Measurements from ENCODE around the gene WDR18. TPM values are rescaled to one million over a fixed set of nuclear protein-coding genes. Genes with fewer than 3 reads are reported as not detected.

WDR18 gene, protein sequence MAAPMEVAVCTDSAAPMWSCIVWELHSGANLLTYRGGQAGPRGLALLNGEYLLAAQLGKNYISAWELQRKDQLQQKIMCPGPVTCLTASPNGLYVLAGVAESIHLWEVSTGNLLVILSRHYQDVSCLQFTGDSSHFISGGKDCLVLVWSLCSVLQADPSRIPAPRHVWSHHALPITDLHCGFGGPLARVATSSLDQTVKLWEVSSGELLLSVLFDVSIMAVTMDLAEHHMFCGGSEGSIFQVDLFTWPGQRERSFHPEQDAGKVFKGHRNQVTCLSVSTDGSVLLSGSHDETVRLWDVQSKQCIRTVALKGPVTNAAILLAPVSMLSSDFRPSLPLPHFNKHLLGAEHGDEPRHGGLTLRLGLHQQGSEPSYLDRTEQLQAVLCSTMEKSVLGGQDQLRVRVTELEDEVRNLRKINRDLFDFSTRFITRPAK
- total RNA-seq (2012; rRNA removed) (37.1 and 38.9 TPM in 2 replicates), polyA plus RNA-seq (2012; rRNA removed) (56.9 and 74.5 TPM in 2 replicates), Bru-seq, nascent RNA (percentile 48 among the genes with signal in this experiment), BruChase-seq, experiment 1, labeled RNA remaining after a 6-hour chase (percentile 49 among the genes with signal in this experiment), BruChase-seq, experiment 2, labeled RNA remaining after a 2-hour chase (percentile 39 among the genes with signal in this experiment)
- polyA plus RNA-seq (2012; cell fraction: cytosol; rRNA removed) = 28.1 and 66.5 TPM in 2 replicates
- 114 and 350 TPM in 2 replicates for polyA plus RNA-seq (2012; cell fraction: nucleus; rRNA removed; ENCODE audit: low replicate concordance)
- long read RNA-seq, transcript WDR18-202 (10 exons, 1,608 nt) = major isoform, 44 of 63 reads
- long read RNA-seq, partial matches to known transcripts = 7 of 63 reads
- long read RNA-seq, other reads (novel, unspliced or antisense) = 11 of 63 reads

DNA sequence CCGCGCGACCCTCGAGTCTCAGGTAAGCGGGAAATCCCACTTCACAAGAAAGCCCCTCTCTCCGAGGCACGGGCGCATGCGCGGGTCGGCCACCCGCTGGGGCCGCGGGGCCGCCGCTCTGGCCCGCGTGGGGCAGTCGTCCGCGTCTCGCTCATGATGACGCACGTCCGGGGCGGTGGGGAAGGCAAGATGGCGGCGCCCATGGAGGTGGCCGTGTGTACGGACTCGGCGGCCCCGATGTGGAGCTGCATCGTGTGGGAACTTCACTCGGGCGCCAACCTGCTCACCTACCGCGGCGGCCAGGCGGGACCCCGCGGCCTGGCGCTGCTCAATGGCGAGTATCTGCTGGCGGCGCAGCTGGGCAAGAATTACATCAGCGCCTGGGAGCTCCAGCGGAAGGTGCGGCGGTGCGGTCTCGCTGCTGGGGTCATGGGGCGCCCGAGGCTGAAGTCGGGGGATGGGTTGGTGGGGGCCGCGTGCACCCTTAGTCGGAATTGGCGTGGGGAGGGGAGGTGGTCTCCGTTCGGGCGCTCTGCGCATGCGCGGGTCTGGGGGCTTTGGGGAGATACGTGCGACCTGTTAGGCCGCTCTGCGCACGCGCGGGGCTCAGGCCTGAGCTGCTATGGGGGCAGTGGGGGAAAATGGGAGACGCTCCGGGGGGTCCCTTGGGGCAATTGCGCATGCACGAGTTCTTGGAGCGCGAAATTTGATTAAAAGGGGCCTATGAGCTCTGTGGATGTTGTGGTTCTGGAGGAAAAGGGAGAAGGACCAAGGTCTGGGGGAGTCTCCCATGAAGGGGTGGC, at the start of gene WDR18:
Gene WDR18, plus strand, starts transcription at position 181 of the 803 bp plus-strand sequence. Its CDS starts 9 bp downstream, at position 190.
- peaks cover 7% of the 10 kb centered on the region for H4K20me1 ChIP-seq (ENCODE audit: insufficient read depth, low read length)
- H2BK5ac ChIP-seq (ENCODE audit: low read depth, low read length, poor library complexity, severe bottlenecking) = peak within 1 kb of the TSS; percentile 90
- CTCF ChIA-PET = interaction anchor here (0.6 to 1.5 kb wide), 3 partner anchors 46 to 61 kb away, joined by 3 to 9 read pairs (median 4); no protein-coding TSS in a partner anchor
- H2AK5ac ChIP-seq (ENCODE audit: low read depth, low read length) = peak within 1 kb of the TSS; percentile 88
- in situ Hi-C loops (cut with MboI; ENCODE audit: low sequenced_read_pairs) = loop anchor here (5.0 to 10.0 kb wide), 2 partner anchors 62 to 220 kb away; no protein-coding TSS in a partner anchor
- 1% methylated on average over 34 of the region's 78 CpGs; no CpG with 5 or more reads in 1 of the 2 experiments for WGBS, 2 experiments (ENCODE audit: extremely low coverage in 2 of 2, insufficient read length in 1 of 2)
- peak within 1 kb of the TSS; percentile 73; the same call in 1 of the 2 replicates for H2BK20ac ChIP-seq (ENCODE audit: low read depth, low read length)
- H3K9ac ChIP-seq (ENCODE audit: low read depth, low read length) = peak within 1 kb of the TSS; percentile 90
- peak within 1 kb of the TSS; percentile 96 for H3K27ac ChIP-seq (ENCODE audit: insufficient read depth, low read length)
- peaks cover 5 to 37% of the 10 kb centered on the region in 2 experiments for H3K79me1 ChIP-seq (ENCODE audit: low read depth in 1 of 2, low read length in 2 of 2)
- peak within 1 kb of the TSS; percentile 93 for H3K4me2 ChIP-seq (ENCODE audit: low read depth, low read length)
- H3K23ac ChIP-seq (ENCODE audit: low read depth, low read length) = peak within 1 kb of the TSS; percentile 83
- H3K36me3 ChIP-seq (ENCODE audit: control insufficient read depth, insufficient read depth, low read length) = peaks cover 24% of the 10 kb centered on the region
- intact Hi-C loops (cut with micrococcal nuclease) = loop anchor here (5.0 kb wide), 2 partner anchors 117 to 207 kb away; no protein-coding TSS in a partner anchor
- H2BK120ac ChIP-seq (ENCODE audit: low read depth, low read length) = peak within 1 kb of the TSS; percentile 79
- peak within 1 kb of the TSS; percentile 84 for H3K56ac ChIP-seq (ENCODE audit: extremely low read depth, insufficient read depth, low read length)
- POLR2A ChIA-PET (ENCODE audit: unreplicated experiment) = interaction anchor here (0.6 to 1.0 kb wide), 4 partner anchors 14 to 285 kb away, joined by 3 to 33 read pairs (median 3); partner anchors contain the start of gene CIRBP
- H3K14ac ChIP-seq (replicated peaks; ENCODE audit: low read depth, low read length) = peak within 1 kb of the TSS; percentile 80
- H3K9me1 ChIP-seq (ENCODE audit: insufficient read depth, low read length) = 0 out of 2 replicates have a peak, but pooled peaks cover 4% of the 10 kb centered on the region
- H3K4ac ChIP-seq (ENCODE audit: low read depth, low read length) = peak within 1 kb of the TSS; percentile 94
- H3K9me3 ChIP-seq (ENCODE audit: control insufficient read depth, insufficient read depth, low read length) = no peaks in the 10 kb centered on the region
- TF ChIP-seq MXI1 (IDR thresholded peaks at IDR 0.05; ENCODE audit: borderline replicate concordance, low read depth, low read length) = peak; percentile 95
- no peak for TF ChIP-seq RFX5 (IDR thresholded peaks at IDR 0.05; ENCODE audit: low read depth, low read length)
- TF ChIP-seq POLR2A (IDR thresholded peaks at IDR 0.05; ENCODE audit: low read depth, low read length) = peak; percentile 81
- TF ChIP-seq, protein P1, sequence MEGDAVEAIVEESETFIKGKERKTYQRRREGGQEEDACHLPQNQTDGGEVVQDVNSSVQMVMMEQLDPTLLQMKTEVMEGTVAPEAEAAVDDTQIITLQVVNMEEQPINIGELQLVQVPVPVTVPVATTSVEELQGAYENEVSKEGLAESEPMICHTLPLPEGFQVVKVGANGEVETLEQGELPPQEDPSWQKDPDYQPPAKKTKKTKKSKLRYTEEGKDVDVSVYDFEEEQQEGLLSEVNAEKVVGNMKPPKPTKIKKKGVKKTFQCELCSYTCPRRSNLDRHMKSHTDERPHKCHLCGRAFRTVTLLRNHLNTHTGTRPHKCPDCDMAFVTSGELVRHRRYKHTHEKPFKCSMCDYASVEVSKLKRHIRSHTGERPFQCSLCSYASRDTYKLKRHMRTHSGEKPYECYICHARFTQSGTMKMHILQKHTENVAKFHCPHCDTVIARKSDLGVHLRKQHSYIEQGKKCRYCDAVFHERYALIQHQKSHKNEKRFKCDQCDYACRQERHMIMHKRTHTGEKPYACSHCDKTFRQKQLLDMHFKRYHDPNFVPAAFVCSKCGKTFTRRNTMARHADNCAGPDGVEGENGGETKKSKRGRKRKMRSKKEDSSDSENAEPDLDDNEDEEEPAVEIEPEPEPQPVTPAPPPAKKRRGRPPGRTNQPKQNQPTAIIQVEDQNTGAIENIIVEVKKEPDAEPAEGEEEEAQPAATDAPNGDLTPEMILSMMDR (conservative IDR thresholded peaks at IDR 0.05; ENCODE audit: low read depth, low read length) = peak; percentile 30
- TF ChIP-seq RAD21 (IDR thresholded peaks at IDR 0.05; ENCODE audit: low read length) = no peak
- TF ChIP-seq MAZ (IDR thresholded peaks at IDR 0.05; ENCODE audit: borderline replicate concordance, low read depth, low read length) = peak; percentile 82; the same call in 1 of the 2 replicates
- TF ChIP-seq, protein P2, sequence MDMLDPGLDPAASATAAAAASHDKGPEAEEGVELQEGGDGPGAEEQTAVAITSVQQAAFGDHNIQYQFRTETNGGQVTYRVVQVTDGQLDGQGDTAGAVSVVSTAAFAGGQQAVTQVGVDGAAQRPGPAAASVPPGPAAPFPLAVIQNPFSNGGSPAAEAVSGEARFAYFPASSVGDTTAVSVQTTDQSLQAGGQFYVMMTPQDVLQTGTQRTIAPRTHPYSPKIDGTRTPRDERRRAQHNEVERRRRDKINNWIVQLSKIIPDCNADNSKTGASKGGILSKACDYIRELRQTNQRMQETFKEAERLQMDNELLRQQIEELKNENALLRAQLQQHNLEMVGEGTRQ (IDR thresholded peaks at IDR 0.05; ENCODE audit: low read depth, low read length) = peak; percentile 76
- peak within 1 kb of the TSS; percentile 100 for H4K8ac ChIP-seq (ENCODE audit: low read depth in 2 of 2, low read length in 2 of 2)
- peak within 1 kb of the TSS; percentile 99 for H2AFZ ChIP-seq (replicated peaks; ENCODE audit: low read length, poor library complexity)
- dilution Hi-C loops (cut with HindIII; ENCODE audit: low sequenced_read_pairs, unreplicated experiment) = no loop called here
- BruUV-seq (replicated peaks) = no TSS peak
- peak; percentile 81 for DNase-seq
- ATAC-seq (ENCODE audit: low read depth) = peak; percentile 89
- peak within 1 kb of the TSS; percentile 96 for H4K91ac ChIP-seq (ENCODE audit: insufficient read depth, low read depth, low read length)
- H3K4me1 ChIP-seq (ENCODE audit: control insufficient read depth, insufficient read depth, low read length) = peaks cover 13% of the 10 kb centered on the region
- H2AK9ac ChIP-seq (replicated peaks; ENCODE audit: low read depth, low read length, poor library complexity) = peak within 1 kb of the TSS; percentile 97
- H2BK15ac ChIP-seq (ENCODE audit: low read depth, low read length) = peak within 1 kb of the TSS; percentile 79; the same call in 1 of the 3 replicates
- H3K27me3 ChIP-seq (ENCODE audit: control insufficient read depth, insufficient read depth, low read length) = no peaks in the 10 kb centered on the region
- H3K4me3 ChIP-seq (ENCODE audit: insufficient read depth, low read depth, low read length) = peak within 1 kb of the TSS; percentile 81
- peak within 1 kb of the TSS; percentile 78 for H3K18ac ChIP-seq (ENCODE audit: low read depth, low read length)
- H4K5ac ChIP-seq (ENCODE audit: low read depth, low read length) = peak within 1 kb of the TSS; percentile 99
